ENCODE results near the gene EEFSEC. TPM values are rescaled to one million over a fixed set of nuclear protein-coding genes. Genes with fewer than 3 reads are reported as not detected.

Gene EEFSEC
- polyA plus RNA-seq, 1 experiment, result 6.8 TPM

DNA sequence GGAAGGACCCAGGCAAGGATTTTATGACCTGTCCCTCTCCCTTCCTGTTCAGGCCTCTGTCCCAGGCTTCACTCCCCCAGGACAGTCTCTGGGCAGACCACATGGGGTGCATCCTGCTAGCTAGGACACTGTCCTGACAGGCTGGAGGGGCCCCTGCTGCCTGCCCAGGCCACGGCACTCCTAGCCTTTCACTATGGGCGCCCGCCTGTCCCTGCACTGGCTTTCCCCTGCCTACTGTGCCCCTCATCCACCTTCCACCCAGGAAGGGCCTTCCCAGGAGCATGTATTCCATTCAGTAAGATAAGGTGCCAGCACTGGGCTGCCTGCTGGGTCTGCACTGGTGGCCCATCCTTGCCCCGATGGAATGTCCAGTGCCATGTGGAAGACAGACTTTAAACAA, 168.1 kb downstream of the EEFSEC start:
- POLR2A ChIA-PET, result interaction anchor here (1.5 kb wide), 1 partner anchor 93 kb away, joined by 3 read pairs; no protein-coding TSS in a partner anchor
- TF ChIP-seq, protein P1, sequence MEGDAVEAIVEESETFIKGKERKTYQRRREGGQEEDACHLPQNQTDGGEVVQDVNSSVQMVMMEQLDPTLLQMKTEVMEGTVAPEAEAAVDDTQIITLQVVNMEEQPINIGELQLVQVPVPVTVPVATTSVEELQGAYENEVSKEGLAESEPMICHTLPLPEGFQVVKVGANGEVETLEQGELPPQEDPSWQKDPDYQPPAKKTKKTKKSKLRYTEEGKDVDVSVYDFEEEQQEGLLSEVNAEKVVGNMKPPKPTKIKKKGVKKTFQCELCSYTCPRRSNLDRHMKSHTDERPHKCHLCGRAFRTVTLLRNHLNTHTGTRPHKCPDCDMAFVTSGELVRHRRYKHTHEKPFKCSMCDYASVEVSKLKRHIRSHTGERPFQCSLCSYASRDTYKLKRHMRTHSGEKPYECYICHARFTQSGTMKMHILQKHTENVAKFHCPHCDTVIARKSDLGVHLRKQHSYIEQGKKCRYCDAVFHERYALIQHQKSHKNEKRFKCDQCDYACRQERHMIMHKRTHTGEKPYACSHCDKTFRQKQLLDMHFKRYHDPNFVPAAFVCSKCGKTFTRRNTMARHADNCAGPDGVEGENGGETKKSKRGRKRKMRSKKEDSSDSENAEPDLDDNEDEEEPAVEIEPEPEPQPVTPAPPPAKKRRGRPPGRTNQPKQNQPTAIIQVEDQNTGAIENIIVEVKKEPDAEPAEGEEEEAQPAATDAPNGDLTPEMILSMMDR (IDR thresholded peaks at IDR 0.05; ENCODE audit: low read depth, low read length), result no peak
- DNase-seq (ENCODE audit: low read depth, low spot score), result no peak
- Histone ChIP-seq H3K27ac (ENCODE audit: low read depth, low read length) (no peak overlapping the region), H3K9me3 (ENCODE audit: control insufficient read depth, insufficient read depth, low read length) (no peaks in the 10 kb centered on the region; the same call in 1 of the 2 replicates), H3K27me3 (ENCODE audit: control insufficient read depth, insufficient read depth, low read length) (no peaks in the 10 kb centered on the region), H3K4me3 (ENCODE audit: low read depth, low read length) (no peak overlapping the region)
- CTCF ChIA-PET, result interaction anchor here (0.5 to 2.4 kb wide), 12 partner anchors 7 to 226 kb away, joined by 3 to 22 read pairs (median 5); no protein-coding TSS in a partner anchor

DNA sequence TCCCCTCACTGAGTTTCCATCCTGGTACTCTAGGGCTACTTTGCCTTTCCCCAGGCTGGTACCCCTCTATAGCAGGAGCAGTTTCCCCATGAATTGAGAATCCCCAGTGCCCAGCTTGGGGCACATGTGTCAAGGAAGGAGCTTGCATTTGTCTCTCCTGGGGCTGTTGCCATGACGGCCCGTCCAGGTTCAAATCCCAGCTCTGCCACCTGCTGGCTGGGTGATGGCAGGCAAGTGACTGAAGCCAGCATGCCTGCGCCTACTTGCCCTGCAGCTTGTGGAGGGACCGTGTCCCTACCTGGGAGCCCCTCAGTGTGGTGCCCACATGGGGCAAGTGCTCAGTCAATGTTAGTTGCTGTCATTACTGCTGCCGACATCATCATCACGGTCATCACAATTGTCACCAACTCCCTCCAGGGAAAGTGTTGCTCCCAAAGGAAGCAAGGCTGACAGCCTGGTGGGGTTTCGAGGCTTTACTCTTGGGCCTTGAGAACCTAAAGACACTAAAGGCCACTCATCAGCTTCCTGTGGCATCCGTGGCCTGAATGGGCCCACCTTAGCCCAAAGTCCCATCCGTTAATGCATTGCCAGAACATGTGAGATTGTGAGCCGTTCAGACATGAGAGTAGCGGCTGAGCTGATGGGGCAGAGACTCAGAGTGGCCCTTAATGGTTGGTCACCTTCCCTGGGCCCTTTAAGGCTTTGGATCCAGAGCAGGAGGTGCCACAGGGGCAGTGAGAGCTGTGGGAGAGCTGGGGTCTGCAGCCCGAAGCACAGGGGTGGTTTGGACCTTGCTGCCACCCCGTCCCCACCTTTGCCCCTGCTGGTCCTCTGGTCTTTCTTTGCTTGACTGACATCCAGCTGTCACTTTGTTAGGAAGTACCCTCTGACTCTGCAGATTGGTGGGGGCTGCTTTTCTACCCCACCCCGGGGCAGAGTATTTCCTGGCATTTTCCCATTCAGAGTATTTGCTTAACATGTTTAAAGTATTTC, 169.0 kb downstream of the EEFSEC start:
- ChIA-PET CTCF (interaction anchor here (0.6 to 2.4 kb wide), 15 partner anchors 8 to 227 kb away, joined by 3 to 22 read pairs (median 5); no protein-coding TSS in a partner anchor), POLR2A (interaction anchor here (1.5 kb wide), 1 partner anchor 94 kb away, joined by 3 read pairs; no protein-coding TSS in a partner anchor)
- H3K27ac ChIP-seq (ENCODE audit: low read depth, low read length), result no peak overlapping the region

DNA sequence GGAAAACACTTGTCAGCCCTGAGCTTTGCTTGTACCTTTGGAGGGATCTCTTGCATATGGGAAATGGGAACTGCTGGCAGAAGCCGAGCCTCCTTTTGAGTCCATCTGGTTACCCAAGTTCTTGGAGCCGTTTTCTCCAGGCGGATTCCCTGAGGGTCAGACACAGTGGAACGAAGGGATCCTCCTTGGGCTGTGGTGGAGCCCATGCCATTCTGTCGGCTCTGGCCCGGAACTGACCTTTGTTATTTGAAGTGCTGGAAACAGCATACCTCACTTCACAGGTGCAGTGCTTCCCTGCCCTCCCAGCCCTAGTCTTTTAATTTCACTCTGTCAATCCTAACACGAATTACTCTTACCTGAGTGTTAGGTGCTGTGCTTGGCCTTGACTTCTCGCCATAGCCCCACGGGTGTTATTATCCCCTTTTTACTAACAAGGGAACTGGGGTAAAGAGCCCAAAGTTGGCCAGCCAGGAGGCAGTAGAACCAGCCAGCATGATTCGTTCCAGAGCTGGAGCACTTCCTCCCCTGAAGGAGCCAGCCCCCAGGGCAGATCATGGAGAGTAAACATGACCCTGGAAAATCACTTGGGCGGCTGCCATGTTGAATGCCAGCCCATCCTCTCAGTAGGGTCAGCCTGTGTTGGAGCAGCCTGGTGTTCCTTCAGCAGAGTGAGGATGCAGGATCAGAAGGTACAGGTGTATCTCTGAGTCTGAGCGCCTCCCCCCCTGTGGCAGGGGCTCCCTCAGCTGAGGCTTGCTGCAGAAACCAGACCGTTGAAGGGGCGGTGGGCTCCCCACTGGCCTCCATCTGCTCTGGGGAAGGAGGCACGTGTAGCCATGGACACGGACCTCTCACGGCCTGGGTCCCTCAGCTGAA, 170.2 kb downstream of the EEFSEC start:
- POLR2A ChIA-PET, result interaction anchor here (1.5 kb wide), 1 partner anchor 95 kb away, joined by 3 read pairs; no protein-coding TSS in a partner anchor

More for the DNA sequence above, 169.0 kb downstream of the EEFSEC start:
- Histone ChIP-seq H3K9me3 (ENCODE audit: control insufficient read depth, insufficient read depth, low read length) (no peaks in the 10 kb centered on the region; the same call in 1 of the 2 replicates), H3K27me3 (ENCODE audit: control insufficient read depth, insufficient read depth, low read length) (no peaks in the 10 kb centered on the region), H3K4me3 (ENCODE audit: low read depth, low read length) (no peak overlapping the region)
- TF ChIP-seq, protein P1 (IDR thresholded peaks at IDR 0.05; ENCODE audit: low read depth, low read length), result peak; percentile 67
- DNase-seq (ENCODE audit: low read depth, low spot score), result peak; percentile 13

DNA sequence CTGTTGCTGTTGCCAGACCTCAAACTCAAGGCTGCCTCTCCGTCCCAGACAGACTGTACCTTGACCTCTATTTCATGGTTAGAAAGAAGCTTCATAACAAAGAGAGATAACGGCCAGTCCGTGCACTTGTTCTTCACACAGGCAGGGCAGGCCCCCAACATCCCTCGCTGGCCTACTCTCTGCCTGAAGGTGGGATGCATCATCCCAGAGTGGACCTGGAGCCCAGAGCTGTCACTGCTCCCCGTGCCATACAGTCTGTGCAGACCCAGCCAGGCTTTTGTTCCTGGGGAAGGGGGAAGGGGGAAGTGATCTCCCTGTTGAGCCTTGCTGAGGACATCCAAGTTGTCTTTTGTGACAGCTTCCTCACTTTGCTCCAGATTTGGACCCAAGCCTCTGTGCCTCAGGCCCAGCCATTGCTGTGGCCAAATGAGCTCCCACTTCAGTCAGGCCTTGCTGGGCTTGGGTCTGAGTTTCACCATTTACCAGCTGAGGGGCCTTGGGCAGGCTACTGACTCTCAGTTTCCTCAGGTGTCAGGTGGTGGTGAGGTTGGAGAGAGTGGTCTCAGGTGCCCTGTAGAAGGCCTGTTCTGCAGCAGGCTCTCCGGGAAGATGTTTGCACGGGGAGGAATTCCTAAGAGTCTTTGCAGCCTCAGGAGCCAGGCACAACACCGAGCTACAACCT, 171.8 kb downstream of the EEFSEC start:
- POLR2A ChIA-PET, result no interaction called here
- no peak for DNase-seq (ENCODE audit: low read depth, low spot score)
- CTCF ChIA-PET, result interaction anchor here (0.5 to 1.5 kb wide), 2 partner anchors 31 to 154 kb away, joined by 5 to 7 read pairs; no protein-coding TSS in a partner anchor

More for the DNA sequence above, 170.2 kb downstream of the EEFSEC start:
- CTCF ChIA-PET, result interaction anchor here (0.6 to 2.4 kb wide), 7 partner anchors 17 to 153 kb away, joined by 3 to 22 read pairs (median 3); no protein-coding TSS in a partner anchor
- no peaks in the 10 kb centered on the region; the same call in 1 of the 2 replicates for H3K9me3 ChIP-seq (ENCODE audit: control insufficient read depth, insufficient read depth, low read length)
- H3K27me3 ChIP-seq (ENCODE audit: control insufficient read depth, insufficient read depth, low read length), result no peaks in the 10 kb centered on the region
- no peak for DNase-seq (ENCODE audit: low read depth, low spot score)
- H3K4me3 ChIP-seq (ENCODE audit: low read depth, low read length), result no peak overlapping the region
- no peak overlapping the region for H3K27ac ChIP-seq (ENCODE audit: low read depth, low read length)
- TF ChIP-seq, protein P1 (IDR thresholded peaks at IDR 0.05; ENCODE audit: low read depth, low read length), result no peak

More for the DNA sequence above, 171.8 kb downstream of the EEFSEC start:
- Histone ChIP-seq H3K9me3 (ENCODE audit: control insufficient read depth, insufficient read depth, low read length) (no peaks in the 10 kb centered on the region; the same call in 1 of the 2 replicates), H3K27me3 (ENCODE audit: control insufficient read depth, insufficient read depth, low read length) (no peaks in the 10 kb centered on the region), H3K27ac (ENCODE audit: low read depth, low read length) (no peak overlapping the region), H3K4me3 (ENCODE audit: low read depth, low read length) (no peak overlapping the region)
- TF ChIP-seq, protein P1 (IDR thresholded peaks at IDR 0.05; ENCODE audit: low read depth, low read length), result no peak

Measured in AG04450 (cell line).